ENCODE results near the gene MRPL45.
A peak's percentile ranks its signal among the peaks of the same experiment; 100 is the strongest.

MRPL45 gene

GRCh38 chr17:38349097-38349730 lies 52.2 kb downstream of the MRPL45 start:
- peak; percentile 53 to 73 for DNase-seq (ENCODE audit: low read depth in 2 of 2)

GRCh38 chr17:38350035-38350434 lies 53.1 kb downstream of the MRPL45 start:
- no peak for DNase-seq (ENCODE audit: low read depth in 2 of 2)

GRCh38 chr17:38351412-38352222 lies 54.6 kb downstream of the MRPL45 start, which contains the start of gene SOCS7:
Gene SOCS7, plus strand, starts transcription at chr17:38351844. Its CDS starts 209 bp downstream, at chr17:38352053.
- peak; percentile 83 to 85 for DNase-seq (ENCODE audit: low read depth in 2 of 2)

- no peak for DNase-seq (ENCODE audit: low read depth in 2 of 2)
These were observed 55.5 kb downstream of the MRPL45 start for GRCh38 chr17:38352245-38353085.

GRCh38 chr17:38353086-38353604 lies 56.2 kb downstream of the MRPL45 start:
- DNase-seq (ENCODE audit: low read depth in 2 of 2) = no peak

- no peak for DNase-seq (ENCODE audit: low read depth in 2 of 2)
These were observed 56.7 kb downstream of the MRPL45 start for GRCh38 chr17:38353668-38354067.

GRCh38 chr17:38354466-38354865 lies 57.5 kb downstream of the MRPL45 start:
- DNase-seq (ENCODE audit: low read depth in 2 of 2) = no peak

- DNase-seq (ENCODE audit: low read depth in 2 of 2) = no peak
These were observed 58.3 kb downstream of the MRPL45 start for GRCh38 chr17:38355251-38355650.

- no peak for DNase-seq (ENCODE audit: low read depth in 2 of 2)
These were observed 60.6 kb downstream of the MRPL45 start for GRCh38 chr17:38357486-38358123.

- no peak for DNase-seq (ENCODE audit: low read depth in 2 of 2)
These were observed 61.9 kb downstream of the MRPL45 start for GRCh38 chr17:38358586-38359513.

- DNase-seq (ENCODE audit: low read depth in 2 of 2) = no peak
These were observed 64.9 kb downstream of the MRPL45 start for GRCh38 chr17:38361694-38362465.

GRCh38 chr17:38363016-38363415 lies 66.0 kb downstream of the MRPL45 start:
- DNase-seq (ENCODE audit: low read depth in 2 of 2) = no peak

GRCh38 chr17:38364741-38365140 lies 67.8 kb downstream of the MRPL45 start:
- DNase-seq (ENCODE audit: low read depth in 2 of 2) = no peak

GRCh38 chr17:38369124-38369886 lies 72.3 kb downstream of the MRPL45 start:
- DNase-seq (ENCODE audit: low read depth in 2 of 2) = no peak
